GM21825 (cell line): Measurements from ENCODE around the gene DHRS1.

Source experiments
- ATAC-seq: cut with Tn5 transposase; IDR thresholded peaks from one replicate; pipeline ENCODE4 v1.9.1; 2021; ENCODE audit warnings: mild to moderate bottlenecking, moderate library complexity; ENCODE audit not compliant: unreplicated experiment

The DHRS1 gene

GRCh38 chr14:24299255-24300191 is at the start of gene DHRS1, which contains the start of gene NOP9:
DHRS1 (minus strand) TSS chr14:24299780; CDS start chr14:24299106, 674 bp downstream.
NOP9 (plus strand) TSS chr14:24299850; CDS start chr14:24299955, 105 bp downstream.
- ATAC-seq, result peak; percentile 62

GRCh38 chr14:24348186-24348585 is 48.6 kb upstream of the DHRS1 start:
- ATAC-seq, result no peak

- ATAC-seq, result no peak
Measured at GRCh38 chr14:24347134-24347533, 47.6 kb upstream of the DHRS1 start.

GRCh38 chr14:24343795-24344660 is 44.4 kb upstream of the DHRS1 start:
- no peak for ATAC-seq

- ATAC-seq, result no peak
Measured at GRCh38 chr14:24342889-24343288, 43.3 kb upstream of the DHRS1 start.

GRCh38 chr14:24340606-24341005 is 41.0 kb upstream of the DHRS1 start:
- ATAC-seq, result no peak

GRCh38 chr14:24339284-24340151 is 39.9 kb upstream of the DHRS1 start, which contains the start of gene RIPK3:
RIPK3 (minus strand) TSS chr14:24339991; CDS start chr14:24339826, 165 bp downstream.
- ATAC-seq, result peak; percentile 84

- no peak for ATAC-seq
Measured at GRCh38 chr14:24338843-24339242, 39.3 kb upstream of the DHRS1 start.

- no peak for ATAC-seq
Measured at GRCh38 chr14:24337824-24338175, 38.2 kb upstream of the DHRS1 start.

GRCh38 chr14:24337144-24337823 is 37.7 kb upstream of the DHRS1 start:
- ATAC-seq, result no peak

- no peak for ATAC-seq
Measured at GRCh38 chr14:24335461-24336171, 36.0 kb upstream of the DHRS1 start.

GRCh38 chr14:24334431-24335291 is 35.1 kb upstream of the DHRS1 start, which contains the start of gene ADCY4:
ADCY4 (minus strand) TSS chr14:24335071; CDS start chr14:24334652, 419 bp downstream.
- no peak for ATAC-seq

- ATAC-seq, result peak; percentile 82
Measured at GRCh38 chr14:24332268-24332993, 32.9 kb upstream of the DHRS1 start.

GRCh38 chr14:24331731-24332267 is 32.2 kb upstream of the DHRS1 start:
- no peak for ATAC-seq

GRCh38 chr14:24330973-24331674 is 31.5 kb upstream of the DHRS1 start:
- no peak for ATAC-seq

- ATAC-seq, result no peak
Measured at GRCh38 chr14:24329736-24330135, 30.2 kb upstream of the DHRS1 start.
